Panc1 (cell line): ENCODE results near the gene RAD51D. TPM values are rescaled to one million over a fixed set of nuclear protein-coding genes. Genes with fewer than 3 reads are reported as not detected.

ENCODE experiments used
- ATAC-seq: fragments of 200-7000 bp; cut with Tn5 transposase; 2 replicates; pipeline ENCODE4 v1.9.1; 2020; ENCODE audit warnings: mild to moderate bottlenecking, moderate library complexity
- BruUV-seq: library from RNA; stranded (reverse); fragments of 400-500 nt; replicated peaks from 2 replicates; lab custom pipeline; 2021; lab: Mats Ljungman, UMichigan
- CTCF ChIA-PET: fragments of 300-600 bp; sonication (Branson Sonifier 250); formaldehyde crosslinking; loops from one replicate; lab custom pipeline; 2022; ENCODE audit warnings: antibody characterized with exemption; lab: Charles Lee
- POLR2A ChIA-PET: fragments of 300-600 bp; sonication (Branson Sonifier 250); formaldehyde crosslinking; loops from one replicate; lab custom pipeline; 2022; ENCODE audit warnings: antibody characterized with exemption; lab: Charles Lee
- DNase-seq: peaks from one replicate; pipeline ENCODE4 v3.0.0-alpha.2; 2010; ENCODE audit warnings: low read depth, low spot score
- H3K27ac ChIP-seq: 2 replicates; pipeline ENCODE4 v1.5.1; 2011; ENCODE audit warnings: mild to moderate bottlenecking, low read length, inconsistent platforms
- H3K27me3 ChIP-seq: fragments of 200-500 bp; sonication (Bioruptor generic); 2 replicates; pipeline ENCODE4 v1.6.0; 2014; ENCODE audit warnings: low read length, inconsistent platforms; ENCODE audit not compliant: control insufficient read depth, insufficient read depth
- H3K36me3 ChIP-seq: fragments of 200-500 bp; sonication (Bioruptor generic); 2 replicates; pipeline ENCODE4 v1.5.1; 2014; ENCODE audit warnings: inconsistent platforms, mild to moderate bottlenecking, low read length, moderate library complexity; ENCODE audit not compliant: control insufficient read depth, insufficient read depth
- H3K4me1 ChIP-seq: 2 replicates; pipeline ENCODE4 v1.5.1; 2011; ENCODE audit warnings: inconsistent platforms, mild to moderate bottlenecking, low read length, moderate library complexity; ENCODE audit not compliant: control insufficient read depth, insufficient read depth
- H3K4me3 ChIP-seq, 2 experiments: 2 replicates each; pipeline ENCODE4 v1.5.1; 2011 to 2012; ENCODE audit warnings: low read depth in 2 of 2, low read length in 2 of 2, mild to moderate bottlenecking in 2 of 2, inconsistent platforms in 1 of 2, moderate library complexity in 1 of 2
- H3K9me3 ChIP-seq: fragments of 200-500 bp; sonication (Bioruptor generic); 2 replicates; pipeline ENCODE4 v1.5.1; 2014; ENCODE audit warnings: low read depth, mild to moderate bottlenecking, inconsistent platforms, low read length, moderate library complexity; ENCODE audit not compliant: control insufficient read depth, insufficient read depth
- POLR2AphosphoS5 ChIP-seq: IDR thresholded peaks from 2 replicates; pipeline ENCODE4 v1.6.1; 2012; ENCODE audit warnings: mild to moderate bottlenecking, low read depth, low read length, moderate library complexity
- REST ChIP-seq, 2 experiments: IDR thresholded peaks; 2 replicates each; pipeline ENCODE4 v1.6.1; 2011 to 2012; ENCODE audit warnings: low read depth in 2 of 2, control low read depth in 1 of 2, low read length in 1 of 2, mild to moderate bottlenecking in 1 of 2, moderate library complexity in 1 of 2; ENCODE audit not compliant: insufficient read depth in 1 of 2
- SIN3A ChIP-seq: IDR thresholded peaks from 2 replicates; pipeline ENCODE4 v1.6.1; 2012; ENCODE audit warnings: low read depth, mild to moderate bottlenecking, low read length, moderate library complexity, borderline replicate concordance; ENCODE audit not compliant: insufficient read depth
- TCF7L2 ChIP-seq: IDR thresholded peaks from 2 replicates; pipeline ENCODE4 v1.6.1; 2011; ENCODE audit warnings: mild to moderate bottlenecking, low read depth, low read length, inconsistent platforms
- in situ Hi-C: cut with HindIII; loops from 2 replicates; pipeline ENCODE4 v1.10.0; 2016; ENCODE audit warnings: low sequenced_read_pairs, low pct_unique_long_range_greater_than_20kb
- intact Hi-C: fragments of 100-400 bp; cut with micrococcal nuclease; formaldehyde crosslinking; loops from one replicate; pipeline ENCODE4 v1.10.0; 2022; ENCODE audit not compliant: unreplicated experiment
- total RNA-seq: library from RNA; stranded (reverse); gene quantifications from one replicate; pipeline ENCODE4 v1.2.1, GENCODE V29; 2021; ENCODE audit not compliant: unreplicated experiment
- TF ChIP-seq, protein P1 (sequence below): fragments of 450-650 bp; IDR thresholded peaks from 2 replicates; pipeline ENCODE4 v1.5.1; 2017; ENCODE audit warnings: mild to moderate bottlenecking

RAD51D gene
- total RNA-seq, 1 experiment from 2014 or later: 25.9 TPM

DNA sequence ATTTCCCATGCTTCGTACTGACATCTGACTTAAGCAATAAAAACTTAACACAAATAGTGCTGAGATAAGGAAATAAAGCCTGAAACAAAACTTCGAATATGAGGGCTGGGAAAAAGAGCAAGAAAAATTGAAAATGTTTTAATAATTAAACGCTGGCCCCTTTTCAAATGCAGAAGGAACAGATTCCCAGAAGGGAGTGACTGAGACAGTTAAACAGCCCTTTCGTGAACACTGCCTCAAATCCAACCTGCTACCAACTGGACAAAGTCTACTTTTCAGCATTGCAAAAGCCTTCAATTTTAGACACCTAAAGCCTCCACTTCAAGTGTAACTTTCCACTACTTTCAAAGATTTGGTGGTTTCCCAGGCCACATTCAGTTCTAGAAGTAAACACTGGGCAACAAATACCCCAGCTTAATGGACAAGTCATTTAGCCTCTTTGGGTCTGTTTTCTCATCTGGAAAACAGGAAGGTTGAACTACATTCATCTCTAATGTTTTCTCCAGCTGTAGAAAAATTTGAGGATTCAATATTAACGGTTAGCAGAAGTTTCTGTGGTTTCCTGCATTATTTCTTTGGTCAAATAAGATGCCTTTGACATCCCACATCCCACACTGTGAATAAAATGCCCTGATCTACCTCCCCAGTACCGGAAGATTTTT, 68.0 kb downstream of the RAD51D start:
- no peak for DNase-seq
- ATAC-seq: peak; percentile 19; the same call in 1 of the 2 replicates
- H3K4me1 ChIP-seq: peaks cover 12% of the 10 kb centered on the region
- H3K9me3 ChIP-seq: no peaks in the 10 kb centered on the region
- ChIA-PET CTCF (no interaction called here), POLR2A (no interaction called here)
- no peak for TF ChIP-seq REST (IDR thresholded peaks at IDR 0.05; ENCODE audit: insufficient read depth in 1 of 2, low read depth in 2 of 2, low read length in 1 of 2)
- H3K4me3 ChIP-seq: no peak overlapping the region
- BruUV-seq: TSS peak; percentile 26
- peak overlapping the region; percentile 3; the same call in 1 of the 2 replicates for H3K27ac ChIP-seq
- H3K27me3 ChIP-seq: no peaks in the 10 kb centered on the region
- H3K36me3 ChIP-seq: no peaks in the 10 kb centered on the region
- intact Hi-C loops (no loop called here), in situ Hi-C loops (no loop called here)

DNA sequence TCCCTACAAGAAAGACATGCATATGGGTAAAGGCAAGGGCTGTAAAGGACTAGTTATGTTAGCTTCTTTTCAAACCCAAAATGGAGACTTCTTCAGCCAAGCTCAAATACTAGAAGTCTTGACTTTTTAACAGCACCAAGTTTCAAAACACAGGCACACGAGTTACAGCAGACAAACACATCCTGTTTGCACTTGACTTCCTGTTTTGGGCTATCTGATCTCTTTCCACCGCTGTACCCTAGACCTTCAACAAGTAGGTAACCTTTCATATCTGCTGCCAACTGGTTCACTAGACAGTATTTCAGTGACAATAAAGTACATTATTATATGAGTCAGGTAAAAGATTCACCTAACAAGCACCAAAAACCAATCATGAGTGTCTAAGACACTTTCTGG, 68.5 kb downstream of the RAD51D start:
- no peak overlapping the region for H3K27ac ChIP-seq
- no peak for TF ChIP-seq POLR2AphosphoS5
- POLR2A ChIA-PET: no interaction called here

GRCh38 chr17:35050170-35050569, 69.5 kb downstream of the RAD51D start:
- Histone ChIP-seq H3K27ac (no peak overlapping the region), H3K4me3 (no peak overlapping the region), H3K4me1 (peaks cover 12% of the 10 kb centered on the region), H3K27me3 (no peaks in the 10 kb centered on the region), H3K36me3 (no peaks in the 10 kb centered on the region), H3K9me3 (no peaks in the 10 kb centered on the region)
- in situ Hi-C loops: no loop called here
- no peak for ATAC-seq
- TF ChIP-seq, protein P1, sequence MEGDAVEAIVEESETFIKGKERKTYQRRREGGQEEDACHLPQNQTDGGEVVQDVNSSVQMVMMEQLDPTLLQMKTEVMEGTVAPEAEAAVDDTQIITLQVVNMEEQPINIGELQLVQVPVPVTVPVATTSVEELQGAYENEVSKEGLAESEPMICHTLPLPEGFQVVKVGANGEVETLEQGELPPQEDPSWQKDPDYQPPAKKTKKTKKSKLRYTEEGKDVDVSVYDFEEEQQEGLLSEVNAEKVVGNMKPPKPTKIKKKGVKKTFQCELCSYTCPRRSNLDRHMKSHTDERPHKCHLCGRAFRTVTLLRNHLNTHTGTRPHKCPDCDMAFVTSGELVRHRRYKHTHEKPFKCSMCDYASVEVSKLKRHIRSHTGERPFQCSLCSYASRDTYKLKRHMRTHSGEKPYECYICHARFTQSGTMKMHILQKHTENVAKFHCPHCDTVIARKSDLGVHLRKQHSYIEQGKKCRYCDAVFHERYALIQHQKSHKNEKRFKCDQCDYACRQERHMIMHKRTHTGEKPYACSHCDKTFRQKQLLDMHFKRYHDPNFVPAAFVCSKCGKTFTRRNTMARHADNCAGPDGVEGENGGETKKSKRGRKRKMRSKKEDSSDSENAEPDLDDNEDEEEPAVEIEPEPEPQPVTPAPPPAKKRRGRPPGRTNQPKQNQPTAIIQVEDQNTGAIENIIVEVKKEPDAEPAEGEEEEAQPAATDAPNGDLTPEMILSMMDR: no peak
- TF ChIP-seq SIN3A (no peak), POLR2AphosphoS5 (no peak), TCF7L2 (no peak), REST (IDR thresholded peaks at IDR 0.05; ENCODE audit: insufficient read depth in 1 of 2, low read depth in 2 of 2, low read length in 1 of 2) (no peak)
- ChIA-PET POLR2A (no interaction called here), CTCF (no interaction called here)
- intact Hi-C loops: no loop called here
- BruUV-seq: no TSS peak
- no peak for DNase-seq

More for the DNA sequence above, 68.5 kb downstream of the RAD51D start:
- BruUV-seq: no TSS peak
- in situ Hi-C loops: no loop called here
- ATAC-seq (no peak; the same call in 1 of the 2 replicates), DNase-seq (no peak)
- Histone ChIP-seq H3K36me3 (no peaks in the 10 kb centered on the region), H3K4me3 (no peak overlapping the region), H3K4me1 (peaks cover 12% of the 10 kb centered on the region), H3K9me3 (no peaks in the 10 kb centered on the region), H3K27me3 (no peaks in the 10 kb centered on the region)
- CTCF ChIA-PET: no interaction called here
- intact Hi-C loops: no loop called here
